Nephron progenitor cell (in vitro differentiated cells): ENCODE results near the gene MTCP1.

Source experiments
- DNase-seq: peaks from one replicate; pipeline ENCODE4 v3.0.0; 2021
- H3K27ac Mint-ChIP-seq: 2 replicates; pipeline ENCODE4 v1.8.0; 2021; ENCODE audit warnings: mild to moderate bottlenecking, moderate library complexity, mixed read lengths
- H3K27me3 Mint-ChIP-seq: 2 replicates; pipeline ENCODE4 v1.8.0; 2021; ENCODE audit warnings: mild to moderate bottlenecking, low read depth, mixed read lengths; ENCODE audit not compliant: poor library complexity
- H3K36me3 Mint-ChIP-seq: 2 replicates; pipeline ENCODE4 v1.8.0; 2021; ENCODE audit warnings: low read depth, mixed read lengths
- H3K4me1 Mint-ChIP-seq: 2 replicates; pipeline ENCODE4 v1.8.0; 2021; ENCODE audit warnings: mixed read lengths
- H3K4me3 Mint-ChIP-seq: 2 replicates; pipeline ENCODE4 v1.8.0; 2021; ENCODE audit warnings: mild to moderate bottlenecking, moderate library complexity, mixed read lengths
- H3K9me3 Mint-ChIP-seq: 2 replicates; pipeline ENCODE4 v1.8.0; 2021; ENCODE audit warnings: mild to moderate bottlenecking, moderate library complexity, mixed read lengths
- TF ChIP-seq, protein P1 (sequence below): fragments of 200-600 bp; sonication (generic); IDR thresholded peaks from 2 replicates; pipeline ENCODE4 v1.5.0; 2021; ENCODE audit warnings: antibody characterized with exemption

MTCP1 gene

DNA sequence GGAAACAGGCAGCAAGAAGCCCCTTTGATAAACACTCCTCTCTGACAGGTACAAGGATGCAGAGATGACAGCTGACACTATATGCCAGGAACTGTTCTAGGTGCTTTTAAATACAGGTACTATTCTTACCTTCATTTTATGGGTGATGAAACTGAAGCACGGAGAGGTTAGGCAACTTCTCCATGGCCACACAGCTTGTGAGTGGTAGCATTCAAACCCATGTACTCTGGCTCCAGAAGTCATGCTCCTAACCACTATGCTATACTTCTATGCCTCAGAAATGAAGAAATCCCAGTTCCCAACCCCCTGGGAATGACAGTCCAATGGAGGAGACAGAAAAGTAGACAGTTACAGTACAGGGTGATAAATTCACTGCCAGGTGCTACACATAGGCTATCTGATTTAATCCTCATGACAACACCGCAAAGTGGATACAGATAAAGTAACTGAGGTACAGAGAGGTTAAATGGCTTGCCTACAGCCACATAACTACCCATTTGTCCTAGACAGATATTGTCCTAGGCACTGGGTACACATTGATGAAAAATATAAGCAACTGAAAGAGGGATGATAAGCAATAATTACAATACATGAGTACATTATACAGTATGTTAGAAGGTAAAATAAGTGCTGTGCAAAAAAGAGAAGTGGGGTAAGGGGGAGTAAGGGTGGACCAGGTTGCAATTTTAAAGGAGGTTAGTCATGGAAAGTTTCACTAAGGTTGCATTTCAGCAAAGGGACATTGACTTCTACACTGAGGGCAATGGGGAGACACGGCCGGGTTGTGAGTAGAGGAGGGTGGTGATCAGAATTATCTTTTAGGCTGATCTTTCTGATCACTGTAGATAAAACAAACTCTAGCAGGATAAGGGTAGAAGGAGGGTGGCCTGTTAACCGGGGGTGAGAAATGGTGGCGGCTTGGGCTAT is 46.8 kb downstream of the MTCP1 start:
- Mint-ChIP-seq H3K4me1 (peaks cover 12% of the 10 kb centered on the region), H3K4me3 (no peak overlapping the region)
- TF ChIP-seq, protein P1, sequence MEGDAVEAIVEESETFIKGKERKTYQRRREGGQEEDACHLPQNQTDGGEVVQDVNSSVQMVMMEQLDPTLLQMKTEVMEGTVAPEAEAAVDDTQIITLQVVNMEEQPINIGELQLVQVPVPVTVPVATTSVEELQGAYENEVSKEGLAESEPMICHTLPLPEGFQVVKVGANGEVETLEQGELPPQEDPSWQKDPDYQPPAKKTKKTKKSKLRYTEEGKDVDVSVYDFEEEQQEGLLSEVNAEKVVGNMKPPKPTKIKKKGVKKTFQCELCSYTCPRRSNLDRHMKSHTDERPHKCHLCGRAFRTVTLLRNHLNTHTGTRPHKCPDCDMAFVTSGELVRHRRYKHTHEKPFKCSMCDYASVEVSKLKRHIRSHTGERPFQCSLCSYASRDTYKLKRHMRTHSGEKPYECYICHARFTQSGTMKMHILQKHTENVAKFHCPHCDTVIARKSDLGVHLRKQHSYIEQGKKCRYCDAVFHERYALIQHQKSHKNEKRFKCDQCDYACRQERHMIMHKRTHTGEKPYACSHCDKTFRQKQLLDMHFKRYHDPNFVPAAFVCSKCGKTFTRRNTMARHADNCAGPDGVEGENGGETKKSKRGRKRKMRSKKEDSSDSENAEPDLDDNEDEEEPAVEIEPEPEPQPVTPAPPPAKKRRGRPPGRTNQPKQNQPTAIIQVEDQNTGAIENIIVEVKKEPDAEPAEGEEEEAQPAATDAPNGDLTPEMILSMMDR, result no peak

DNA sequence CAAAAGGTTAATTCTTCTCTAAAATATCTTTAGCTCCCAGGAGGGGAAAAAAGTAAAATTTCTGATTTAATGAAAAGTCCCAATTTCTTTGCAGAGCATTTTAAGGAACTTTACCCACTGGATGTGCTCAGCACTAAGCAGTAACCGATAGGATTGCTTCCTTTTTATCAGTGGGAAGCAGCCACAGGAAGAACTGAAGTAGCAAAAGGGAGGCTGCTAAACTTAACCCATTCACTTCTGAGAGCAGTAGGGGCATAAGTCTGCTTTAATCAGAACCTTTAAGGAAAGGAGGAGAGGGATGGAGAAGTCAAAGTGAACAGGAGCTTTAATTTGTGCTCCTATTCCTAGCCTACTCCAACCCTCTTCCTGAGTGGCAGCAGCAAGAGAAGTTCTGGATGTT is 48.4 kb downstream of the MTCP1 start, which contains the start of gene F8:
Gene F8, minus strand, starts transcription at position 139 of the 400 bp plus-strand sequence. CDS start 171 bp downstream, outside the sequence.
- H3K27me3 Mint-ChIP-seq, result no peaks in the 10 kb centered on the region
- TF ChIP-seq, protein P1, result no peak
- H3K4me1 Mint-ChIP-seq, result no peaks in the 10 kb centered on the region
- no peaks in the 10 kb centered on the region for H3K36me3 Mint-ChIP-seq
- H3K4me3 Mint-ChIP-seq, result no peak within 1 kb of the TSS
- no peak for DNase-seq
- H3K9me3 Mint-ChIP-seq, result peaks cover 18% of the 10 kb centered on the region
- no peak within 1 kb of the TSS for H3K27ac Mint-ChIP-seq

More for the DNA sequence above, 46.8 kb downstream of the MTCP1 start:
- no peak for DNase-seq
- H3K9me3 Mint-ChIP-seq, result peaks cover 28% of the 10 kb centered on the region
- no peak overlapping the region for H3K27ac Mint-ChIP-seq
- no peaks in the 10 kb centered on the region for H3K27me3 Mint-ChIP-seq
- no peaks in the 10 kb centered on the region for H3K36me3 Mint-ChIP-seq

DNA sequence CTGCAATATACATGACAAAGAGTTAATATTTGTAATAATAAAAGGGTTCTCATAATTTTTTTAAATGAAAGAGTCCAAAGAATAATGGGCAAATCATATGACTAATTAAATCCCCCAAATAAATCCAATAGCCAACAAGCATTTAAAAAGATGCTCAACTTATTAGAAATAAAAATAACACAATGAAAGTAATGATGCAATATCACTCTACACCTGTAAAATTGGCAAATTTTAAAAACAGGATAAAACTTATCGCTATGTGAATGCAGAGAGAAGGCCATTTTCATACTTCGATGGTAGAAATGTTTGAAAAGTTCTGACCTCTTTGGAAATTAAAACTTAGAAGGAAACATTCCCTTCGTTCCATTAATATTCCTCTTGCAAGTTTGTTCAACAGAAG is 50.3 kb downstream of the MTCP1 start:
- no peak overlapping the region for H3K4me3 Mint-ChIP-seq
- H3K36me3 Mint-ChIP-seq, result no peaks in the 10 kb centered on the region
- no peaks in the 10 kb centered on the region for H3K4me1 Mint-ChIP-seq
- DNase-seq, result no peak
- no peak overlapping the region for H3K27ac Mint-ChIP-seq
- no peaks in the 10 kb centered on the region for H3K27me3 Mint-ChIP-seq
- TF ChIP-seq, protein P1, result no peak
- H3K9me3 Mint-ChIP-seq, result peaks cover 13% of the 10 kb centered on the region
